ENCODE results near the gene SIRT3.

SIRT3 gene

DNA sequence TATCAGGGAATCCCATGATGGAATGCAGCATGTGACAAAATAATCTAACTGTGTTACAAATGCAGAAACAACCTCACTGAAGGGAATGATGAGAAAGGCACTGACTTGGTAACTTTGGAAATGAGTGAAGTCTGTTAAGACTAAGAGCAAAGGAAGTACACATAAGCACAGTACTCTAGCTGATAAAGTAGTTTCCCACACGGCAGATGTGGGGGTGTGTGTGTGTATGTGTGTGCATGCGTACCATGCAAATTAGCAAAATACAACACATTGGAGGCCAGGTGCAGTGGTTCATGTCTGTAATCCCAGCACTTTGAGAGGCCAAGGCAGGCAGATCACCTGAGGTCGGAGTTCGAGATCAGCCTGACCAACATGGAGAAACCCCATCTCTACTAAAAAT is 25.5 kb upstream of the SIRT3 start:
- H2AFZ ChIP-seq (ENCODE audit: low read depth, low read length) = no peak overlapping the region
- H3K27me3 ChIP-seq (ENCODE audit: insufficient read depth, low read length) = no peaks in the 10 kb centered on the region
- H3K9me3 ChIP-seq (ENCODE audit: low read length) = peaks cover 6% of the 10 kb centered on the region
- no peak overlapping the region for H3K4me3 ChIP-seq (ENCODE audit: low read length)
- H3K36me3 ChIP-seq (ENCODE audit: insufficient read depth, low read length) = no peaks in the 10 kb centered on the region
- H3K4me1 ChIP-seq (ENCODE audit: insufficient read depth, low read length) = no peaks in the 10 kb centered on the region

DNA sequence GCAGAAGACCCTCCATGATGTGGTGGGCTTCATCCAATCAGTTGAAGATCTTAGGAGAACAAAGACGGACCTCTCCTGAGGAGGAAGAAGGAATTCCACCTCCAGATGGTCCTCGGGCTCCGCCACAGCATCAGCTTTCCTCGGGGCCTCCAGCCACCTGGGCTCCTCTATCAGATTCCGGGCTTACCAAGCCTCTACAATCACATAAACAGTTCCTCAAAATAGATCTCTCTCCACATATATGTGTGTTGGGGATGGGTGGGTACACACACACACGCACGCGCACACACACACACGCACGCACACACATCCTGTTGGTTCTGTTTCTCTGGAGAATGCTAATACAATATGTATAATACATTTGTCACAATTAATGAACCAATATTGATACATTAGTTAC is 23.3 kb upstream of the SIRT3 start:
- Histone ChIP-seq H2AFZ (ENCODE audit: low read depth, low read length) (no peak overlapping the region), H3K4me3 (ENCODE audit: low read length) (no peak overlapping the region), H3K36me3 (ENCODE audit: insufficient read depth, low read length) (no peaks in the 10 kb centered on the region), H3K27me3 (ENCODE audit: insufficient read depth, low read length) (no peaks in the 10 kb centered on the region), H3K4me1 (ENCODE audit: insufficient read depth, low read length) (no peaks in the 10 kb centered on the region), H3K9me3 (ENCODE audit: low read length) (peaks cover 6% of the 10 kb centered on the region)

DNA sequence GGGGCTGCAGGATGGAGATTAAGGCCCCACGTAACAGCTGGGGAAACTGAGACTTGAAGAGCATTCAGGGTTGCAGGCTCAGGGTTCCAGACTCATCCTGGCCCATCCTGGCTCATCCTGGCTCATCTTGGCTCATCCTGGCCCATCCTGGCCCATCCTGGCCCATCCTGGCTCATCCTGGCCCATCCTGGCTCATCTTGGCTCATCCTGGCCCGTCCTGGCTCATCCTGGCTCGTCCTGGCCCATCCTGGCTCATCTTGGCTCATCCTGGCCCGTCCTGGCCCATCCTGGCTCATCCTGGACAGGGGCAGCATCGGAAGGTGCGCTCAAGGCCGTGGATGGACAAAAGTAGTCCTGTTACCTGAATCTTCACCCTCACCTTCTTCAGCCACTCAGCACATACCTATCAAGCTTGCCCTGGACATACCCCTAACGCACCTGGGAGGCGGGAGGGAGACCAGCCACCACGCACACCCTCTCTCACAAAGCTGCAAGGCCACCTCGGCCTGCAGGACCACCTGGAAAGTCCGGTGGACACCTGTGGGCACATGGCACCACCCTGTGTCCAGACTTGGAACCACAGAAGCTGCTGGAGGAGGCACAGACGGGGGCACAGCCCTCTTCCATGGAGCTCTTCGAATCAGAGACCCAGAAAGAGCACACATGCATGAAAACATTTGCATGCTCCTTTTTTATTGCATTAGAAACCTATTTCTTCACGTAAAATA is 21.8 kb upstream of the SIRT3 start:
- H3K36me3 ChIP-seq (ENCODE audit: insufficient read depth, low read length) = peaks cover 11% of the 10 kb centered on the region
- no peak overlapping the region for H2AFZ ChIP-seq (ENCODE audit: low read depth, low read length)
- peaks cover 6% of the 10 kb centered on the region for H3K9me3 ChIP-seq (ENCODE audit: low read length)
- H3K4me3 ChIP-seq (ENCODE audit: low read length) = no peak overlapping the region
- H3K4me1 ChIP-seq (ENCODE audit: insufficient read depth, low read length) = no peaks in the 10 kb centered on the region
- H3K27me3 ChIP-seq (ENCODE audit: insufficient read depth, low read length) = no peaks in the 10 kb centered on the region

DNA sequence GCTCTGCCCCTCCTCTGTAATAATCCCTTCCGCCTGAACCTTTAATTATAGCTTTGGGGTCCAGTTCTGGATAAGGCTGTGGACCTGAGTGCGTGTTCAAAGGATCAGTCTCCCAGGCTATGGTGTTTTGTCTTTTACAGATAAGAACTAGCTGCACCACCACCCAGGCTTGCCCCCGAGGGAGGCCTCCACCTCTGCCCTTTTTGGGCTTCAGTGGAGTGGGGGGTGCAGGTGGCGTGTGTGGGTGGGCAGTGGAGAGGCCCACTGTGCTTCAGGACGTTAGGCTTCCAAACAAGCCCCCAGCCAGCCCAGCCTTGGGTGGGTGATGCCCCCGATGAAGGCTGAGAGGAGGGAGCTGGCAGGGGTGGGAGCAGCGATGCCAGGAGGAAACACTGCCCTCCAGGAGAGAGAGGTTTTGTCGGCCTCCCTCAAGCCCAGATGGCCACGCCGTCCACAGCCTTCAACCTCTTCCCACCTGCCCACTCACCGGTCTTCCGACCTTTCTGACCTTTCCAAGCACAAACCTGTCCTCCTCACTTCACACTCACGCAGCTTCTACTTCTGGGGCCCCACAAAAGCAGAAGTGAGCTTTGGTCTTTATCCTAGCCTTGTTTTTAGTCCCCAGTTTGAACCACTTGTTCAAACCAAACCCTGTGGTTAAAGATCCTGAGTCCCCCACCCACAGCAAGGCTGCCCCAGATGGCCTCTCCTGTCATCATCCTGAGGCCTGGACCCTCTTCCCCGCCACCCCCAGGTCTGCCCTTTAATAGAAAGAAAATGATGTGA is 21.0 kb upstream of the SIRT3 start:
- H3K4me1 ChIP-seq (ENCODE audit: insufficient read depth, low read length) = no peaks in the 10 kb centered on the region
- H2AFZ ChIP-seq (ENCODE audit: low read depth, low read length) = no peak overlapping the region
- H3K27me3 ChIP-seq (ENCODE audit: insufficient read depth, low read length) = no peaks in the 10 kb centered on the region
- no peak overlapping the region for H3K4me3 ChIP-seq (ENCODE audit: low read length)
- peaks cover 6% of the 10 kb centered on the region for H3K9me3 ChIP-seq (ENCODE audit: low read length)
- peaks cover 19% of the 10 kb centered on the region for H3K36me3 ChIP-seq (ENCODE audit: insufficient read depth, low read length)

DNA sequence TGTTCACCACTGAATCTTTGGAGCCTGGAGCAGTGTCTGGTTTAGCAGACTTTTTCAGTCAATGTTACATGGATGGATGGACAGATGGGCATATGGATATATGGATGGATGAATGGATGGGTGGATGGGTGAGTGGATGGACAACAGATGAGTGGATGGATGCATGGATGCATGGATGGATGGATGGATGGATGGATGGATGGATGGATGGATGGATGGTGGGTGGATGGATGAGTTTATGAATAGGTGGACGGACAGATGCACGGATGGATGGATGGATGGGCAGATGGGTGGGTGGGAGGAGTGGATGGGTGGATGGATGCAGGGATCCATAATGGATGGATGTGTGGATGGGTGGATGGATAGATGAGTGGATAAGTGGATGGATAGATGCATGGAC is 19.7 kb upstream of the SIRT3 start:
- Histone ChIP-seq H3K27me3 (ENCODE audit: insufficient read depth, low read length) (no peaks in the 10 kb centered on the region), H3K9me3 (ENCODE audit: low read length) (no peaks in the 10 kb centered on the region), H3K4me1 (ENCODE audit: insufficient read depth, low read length) (no peaks in the 10 kb centered on the region), H3K4me3 (ENCODE audit: low read length) (no peak overlapping the region), H2AFZ (ENCODE audit: low read depth, low read length) (no peak overlapping the region), H3K36me3 (ENCODE audit: insufficient read depth, low read length) (peaks cover 31% of the 10 kb centered on the region)

DNA sequence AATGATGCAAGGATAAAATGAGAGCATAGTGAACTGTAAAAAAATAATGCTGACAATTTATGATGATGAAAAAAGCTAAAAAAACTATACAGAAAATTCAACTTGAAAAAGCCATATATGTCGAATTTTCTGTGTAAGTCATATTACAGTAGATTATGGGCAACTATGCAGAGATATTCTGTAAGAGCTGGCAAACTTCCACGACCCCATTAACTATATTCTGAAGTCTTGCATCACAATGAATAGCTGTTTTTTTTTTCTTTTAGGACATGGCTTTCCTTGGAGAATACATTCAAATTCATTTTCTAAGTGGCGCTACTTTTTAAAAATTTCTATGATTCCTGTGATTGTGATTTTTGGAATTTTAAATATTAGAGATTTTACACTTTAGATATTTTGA is 19.0 kb upstream of the SIRT3 start:
- no peak overlapping the region for H3K4me3 ChIP-seq (ENCODE audit: low read length)
- peaks cover 37% of the 10 kb centered on the region for H3K36me3 ChIP-seq (ENCODE audit: insufficient read depth, low read length)
- H3K4me1 ChIP-seq (ENCODE audit: insufficient read depth, low read length) = no peaks in the 10 kb centered on the region
- no peak overlapping the region for H2AFZ ChIP-seq (ENCODE audit: low read depth, low read length)
- no peaks in the 10 kb centered on the region for H3K27me3 ChIP-seq (ENCODE audit: insufficient read depth, low read length)
- H3K9me3 ChIP-seq (ENCODE audit: low read length) = no peaks in the 10 kb centered on the region

DNA sequence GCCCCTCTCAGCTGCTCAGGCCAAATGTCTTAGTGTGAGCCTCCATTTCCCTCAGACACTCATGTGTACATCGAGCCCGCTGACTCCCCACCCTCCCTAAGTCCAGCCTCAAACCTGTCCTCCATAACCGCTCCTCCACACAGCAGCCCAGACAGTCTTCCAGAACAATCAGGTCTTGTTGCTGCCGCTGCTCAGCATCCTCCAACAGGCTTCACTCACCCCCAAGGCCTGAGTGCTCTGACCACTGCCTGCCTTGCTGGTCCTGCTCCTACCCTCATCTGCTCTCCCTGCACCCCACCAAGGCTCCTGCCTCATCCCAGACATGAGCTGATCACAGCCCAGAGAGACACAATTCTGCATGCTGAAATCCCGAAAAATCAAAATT is 17.7 kb upstream of the SIRT3 start:
- Histone ChIP-seq H3K9me3 (ENCODE audit: low read length) (no peaks in the 10 kb centered on the region), H3K4me3 (ENCODE audit: low read length) (no peak overlapping the region), H2AFZ (ENCODE audit: low read depth, low read length) (no peak overlapping the region), H3K4me1 (ENCODE audit: insufficient read depth, low read length) (no peaks in the 10 kb centered on the region), H3K27me3 (ENCODE audit: insufficient read depth, low read length) (no peaks in the 10 kb centered on the region), H3K36me3 (ENCODE audit: insufficient read depth, low read length) (peaks cover 45% of the 10 kb centered on the region)

DNA sequence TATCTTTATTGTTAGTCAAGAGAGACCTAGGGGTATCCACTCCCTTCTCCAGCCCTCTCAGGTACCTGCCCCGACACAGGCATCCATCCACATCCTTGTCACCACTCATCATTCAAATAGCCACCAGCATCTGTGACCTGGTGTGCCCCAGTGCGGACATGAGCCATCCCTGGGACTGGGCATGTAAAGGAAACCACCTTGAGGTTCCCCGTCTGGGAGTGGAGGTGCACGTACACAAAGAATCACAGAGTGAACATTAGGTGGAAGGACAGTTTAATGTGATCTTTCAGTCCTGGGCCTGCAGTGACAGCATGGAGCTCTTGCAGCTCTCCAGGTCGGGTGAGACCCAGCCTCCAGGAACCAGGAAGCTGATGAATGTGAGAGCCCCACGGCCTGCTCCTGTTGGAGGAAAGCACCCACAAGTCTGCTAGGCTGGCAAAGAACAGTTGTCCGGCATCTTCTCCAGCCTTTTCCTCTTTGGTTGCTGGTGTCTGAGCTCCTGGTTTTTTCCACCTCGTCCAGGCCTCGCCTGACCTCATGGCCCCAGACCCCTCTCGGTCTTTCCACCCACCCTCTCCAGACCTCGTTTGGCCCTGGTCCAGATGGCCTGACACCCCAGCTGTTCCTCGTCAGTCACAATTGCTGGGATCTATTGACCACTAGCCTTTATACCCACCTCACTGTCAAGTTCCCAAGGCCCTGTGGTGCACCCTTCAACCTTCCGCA is 17.2 kb upstream of the SIRT3 start:
- Histone ChIP-seq H3K36me3 (ENCODE audit: insufficient read depth, low read length) (peaks cover 51% of the 10 kb centered on the region), H3K4me3 (ENCODE audit: low read length) (no peak overlapping the region), H3K4me1 (ENCODE audit: insufficient read depth, low read length) (no peaks in the 10 kb centered on the region), H3K9me3 (ENCODE audit: low read length) (no peaks in the 10 kb centered on the region), H3K27me3 (ENCODE audit: insufficient read depth, low read length) (no peaks in the 10 kb centered on the region), H2AFZ (ENCODE audit: low read depth, low read length) (no peak overlapping the region)

DNA sequence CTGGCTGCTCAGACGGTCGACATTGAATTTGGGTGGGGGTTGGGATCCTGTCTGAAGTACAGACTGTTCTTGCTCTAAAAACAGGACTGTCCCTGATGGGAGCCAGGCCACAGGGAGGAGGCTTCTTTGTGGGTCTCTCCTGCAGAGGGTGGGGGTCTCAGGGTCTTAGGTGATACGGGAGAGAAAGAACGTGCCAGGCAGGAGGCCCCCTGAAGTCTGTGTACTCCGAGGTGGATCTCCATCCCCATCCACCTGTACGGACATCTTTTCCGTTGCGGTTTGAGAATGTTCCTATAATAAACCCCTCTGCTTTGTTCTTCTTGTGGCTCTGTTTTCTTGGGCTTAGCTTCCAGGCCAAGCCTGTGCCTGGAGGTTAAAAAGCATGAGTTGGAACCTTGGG is 16.5 kb upstream of the SIRT3 start:
- Histone ChIP-seq H3K36me3 (ENCODE audit: insufficient read depth, low read length) (peaks cover 57% of the 10 kb centered on the region), H3K9me3 (ENCODE audit: low read length) (no peaks in the 10 kb centered on the region)

DNA sequence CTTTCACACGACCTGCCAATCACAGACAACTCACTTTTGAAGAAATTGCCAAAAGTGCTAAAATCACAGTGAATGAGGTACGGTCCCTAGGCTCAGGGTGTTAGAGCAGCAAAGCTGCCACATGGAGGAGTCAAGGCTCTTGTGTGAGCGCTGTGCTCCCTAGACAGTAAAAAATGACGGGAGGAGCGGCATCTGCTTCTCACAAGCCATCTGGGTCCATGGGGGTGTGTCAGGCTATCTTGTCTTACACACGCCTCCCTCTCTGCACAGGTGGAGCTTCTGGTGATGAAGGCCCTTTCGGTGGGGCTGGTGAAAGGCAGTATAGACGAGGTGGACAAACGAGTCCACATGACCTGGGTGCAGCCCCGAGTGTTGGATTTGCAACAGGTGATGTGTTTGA is 15.4 kb upstream of the SIRT3 start:
- H3K36me3 ChIP-seq (ENCODE audit: insufficient read depth, low read length) = peaks cover 67% of the 10 kb centered on the region
- H3K27me3 ChIP-seq (ENCODE audit: insufficient read depth, low read length) = no peaks in the 10 kb centered on the region
- H3K4me3 ChIP-seq (ENCODE audit: low read length) = no peak overlapping the region
- H3K9me3 ChIP-seq (ENCODE audit: low read length) = no peaks in the 10 kb centered on the region
- H2AFZ ChIP-seq (ENCODE audit: low read depth, low read length) = no peak overlapping the region
- no peaks in the 10 kb centered on the region for H3K4me1 ChIP-seq (ENCODE audit: insufficient read depth, low read length)

More for the DNA sequence above, 16.5 kb upstream of the SIRT3 start:
- Histone ChIP-seq H3K4me3 (ENCODE audit: low read length) (no peak overlapping the region), H3K4me1 (ENCODE audit: insufficient read depth, low read length) (no peaks in the 10 kb centered on the region), H2AFZ (ENCODE audit: low read depth, low read length) (no peak overlapping the region), H3K27me3 (ENCODE audit: insufficient read depth, low read length) (no peaks in the 10 kb centered on the region)

DNA sequence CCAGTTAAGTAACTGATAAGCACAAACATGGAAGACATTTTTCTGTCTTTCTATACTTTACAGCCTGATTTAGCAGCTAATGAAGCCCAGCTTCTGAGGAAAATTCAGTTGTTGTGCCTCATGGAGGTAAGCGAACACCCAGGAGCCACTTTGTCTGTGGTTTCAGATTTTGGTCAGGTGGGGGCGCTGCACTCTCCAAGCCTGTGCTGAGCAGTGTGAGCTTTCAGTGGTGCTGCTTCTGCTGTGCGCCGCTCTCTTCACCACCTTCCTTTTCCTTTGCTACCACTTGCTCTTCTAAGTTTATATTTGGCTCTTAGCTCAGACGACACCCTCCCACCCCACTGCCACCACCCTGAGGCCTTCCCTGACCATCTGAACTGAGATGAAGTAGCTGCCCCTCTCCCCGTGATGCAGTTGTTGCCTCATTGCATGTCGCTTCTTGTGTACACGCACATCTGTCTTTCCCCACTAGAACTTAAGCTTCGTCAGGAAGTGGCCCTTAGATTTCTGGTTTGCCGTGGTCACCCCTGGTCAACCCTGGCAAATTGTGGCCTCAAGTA is 14.7 kb upstream of the SIRT3 start:
- Histone ChIP-seq H3K9me3 (ENCODE audit: low read length) (no peaks in the 10 kb centered on the region), H3K4me1 (ENCODE audit: insufficient read depth, low read length) (no peaks in the 10 kb centered on the region)

DNA sequence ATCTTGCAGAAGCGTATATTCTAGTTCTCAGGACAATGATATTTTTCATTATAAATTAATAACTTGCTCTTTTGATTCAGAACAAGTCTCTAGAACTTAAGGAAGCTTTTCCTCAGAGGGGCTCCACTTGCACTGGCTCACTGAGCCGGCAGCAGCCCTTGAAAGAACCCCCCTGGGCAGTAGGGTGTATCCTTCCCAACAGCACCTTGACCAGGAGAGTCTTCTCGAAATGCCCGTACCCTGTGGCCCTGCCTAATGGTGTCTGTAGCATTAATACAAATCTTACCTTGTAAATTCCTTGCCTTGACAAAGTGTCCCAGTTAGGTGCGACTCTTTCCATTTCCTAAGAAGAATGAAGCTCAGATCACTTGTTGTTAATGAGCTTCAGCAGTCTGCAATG is 14.1 kb upstream of the SIRT3 start:
- Histone ChIP-seq H3K9me3 (ENCODE audit: low read length) (no peaks in the 10 kb centered on the region), H2AFZ (ENCODE audit: low read depth, low read length) (no peak overlapping the region), H3K4me3 (ENCODE audit: low read length) (no peak overlapping the region), H3K27me3 (ENCODE audit: insufficient read depth, low read length) (no peaks in the 10 kb centered on the region), H3K4me1 (ENCODE audit: insufficient read depth, low read length) (no peaks in the 10 kb centered on the region), H3K36me3 (ENCODE audit: insufficient read depth, low read length) (peaks cover 78% of the 10 kb centered on the region)

More for the DNA sequence above, 14.7 kb upstream of the SIRT3 start:
- no peak overlapping the region for H3K4me3 ChIP-seq (ENCODE audit: low read length)
- peaks cover 74% of the 10 kb centered on the region for H3K36me3 ChIP-seq (ENCODE audit: insufficient read depth, low read length)
- no peaks in the 10 kb centered on the region for H3K27me3 ChIP-seq (ENCODE audit: insufficient read depth, low read length)
- no peak overlapping the region for H2AFZ ChIP-seq (ENCODE audit: low read depth, low read length)

DNA sequence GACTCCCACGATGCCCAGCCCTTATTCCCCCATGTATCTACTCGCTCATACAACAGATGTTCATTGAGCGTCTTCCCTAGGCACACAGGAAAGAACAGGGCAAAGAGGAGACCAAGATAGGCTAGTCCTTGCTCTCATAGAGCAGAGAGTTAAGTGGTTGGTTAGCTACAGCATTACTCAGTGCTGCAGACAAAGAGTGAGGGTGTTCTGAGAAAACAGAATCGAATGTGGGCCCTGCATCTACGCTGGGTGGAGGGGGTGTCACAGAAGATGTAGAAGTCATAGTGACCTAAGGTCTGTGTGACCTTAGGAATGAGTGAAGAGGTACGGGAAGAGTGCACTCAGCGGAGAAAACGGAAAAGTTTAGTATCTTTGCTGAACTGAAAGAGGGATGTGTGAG is 12.9 kb upstream of the SIRT3 start:
- Histone ChIP-seq H3K36me3 (ENCODE audit: insufficient read depth, low read length) (peaks cover 89% of the 10 kb centered on the region), H3K4me3 (ENCODE audit: low read length) (no peak overlapping the region), H2AFZ (ENCODE audit: low read depth, low read length) (no peak overlapping the region), H3K4me1 (ENCODE audit: insufficient read depth, low read length) (no peaks in the 10 kb centered on the region), H3K27me3 (ENCODE audit: insufficient read depth, low read length) (no peaks in the 10 kb centered on the region), H3K9me3 (ENCODE audit: low read length) (no peaks in the 10 kb centered on the region)
